ENCODE results near the gene PHACTR4. TPM values are rescaled to one million over a fixed set of nuclear protein-coding genes. Genes with fewer than 3 reads are reported as not detected.

Gene PHACTR4
- total and polyA plus RNA-seq, 2 of the 13 experiments (the other 11 are each of a cell fraction or from before 2014, with no cell fraction given): 13.9 to 17.1 TPM

DNA sequence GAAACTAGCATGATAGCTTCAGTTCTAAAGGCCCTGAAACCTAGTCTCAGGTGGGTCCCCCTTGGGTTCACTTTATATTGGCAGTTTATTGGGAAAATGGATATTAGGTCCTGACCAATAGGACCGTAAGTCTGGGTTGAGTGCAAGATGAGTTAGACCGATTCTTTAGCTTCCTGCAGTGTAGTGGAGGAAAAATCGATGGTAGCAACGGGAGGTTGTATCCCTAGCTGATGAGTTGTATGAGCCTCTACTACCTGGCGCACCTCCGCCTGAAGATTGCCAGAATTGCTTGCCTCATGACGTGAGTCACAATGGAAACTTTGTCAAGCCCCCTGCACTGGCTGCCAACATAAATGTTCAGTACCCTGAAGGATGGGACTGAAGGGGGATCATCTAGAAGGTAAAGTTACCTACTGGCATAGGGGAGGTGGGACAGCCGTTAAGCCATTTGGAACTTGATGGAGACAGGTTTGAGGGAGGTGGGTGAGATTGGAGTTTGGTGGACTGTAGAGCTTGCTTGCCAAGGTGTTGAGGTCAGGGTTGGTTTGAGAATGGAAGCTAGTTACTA lies 140.2 kb downstream of the PHACTR4 start:
- intact Hi-C loops (cut with micrococcal nuclease; ENCODE audit: unreplicated experiment) (loop anchor here (10.0 kb wide), 1 partner anchor 365 kb away; no protein-coding TSS in a partner anchor), in situ Hi-C loops (cut with HindIII; ENCODE audit: extremely low pct_ligation_motif_present, low pct_unique_long_range_greater_than_20kb) (no loop called here)
- ATAC-seq (no peak), DNase-seq (ENCODE audit: low spot score) (no peak), FAIRE-seq (peak; percentile 4)
- 80% methylated on average over 8 of the region's 8 CpGs for WGBS (ENCODE audit: low lambda C conversion rate)
- peaks cover 50% of the 10 kb centered on the region for H3K4me1 ChIP-seq (ENCODE audit: insufficient read depth, low read length)
- peaks cover 49% of the 10 kb centered on the region for H3K79me2 ChIP-seq (ENCODE audit: insufficient read depth, low read length)
- CTCF ChIA-PET (ENCODE audit: low intra/inter-chr PET ratio, low total read pairs): no interaction called here
- H3K4me2 ChIP-seq (ENCODE audit: low read depth, low read length): peak overlapping the region; percentile 88
- POLR2A ChIA-PET: interaction anchor here (0.5 to 5.8 kb wide), 10 partner anchors 9 to 181 kb away, joined by 3 to 62 read pairs (median 4); partner anchors contain the start of genes MED18, TAF12 and TRNAU1AP
- H3K9me3 ChIP-seq (ENCODE audit: low read length): no peaks in the 10 kb centered on the region
- no peak overlapping the region for H2AFZ ChIP-seq (ENCODE audit: low read length)
- H3K4me3 ChIP-seq (replicated peaks in 1 of 3; ENCODE audit: insufficient read depth in 1 of 3, low read depth in 2 of 3, low read length in 3 of 3): peak overlapping the region; percentile 31 to 97 (median 95); a peak in 5 of 6 replicates
- peak overlapping the region; percentile 99 for H3K9ac ChIP-seq (ENCODE audit: insufficient read depth, low read depth, low read length)
- peaks cover 51% of the 10 kb centered on the region for H4K20me1 ChIP-seq (ENCODE audit: insufficient read depth, low read length)
- H3K27me3 ChIP-seq (ENCODE audit: control insufficient read depth in 1 of 2, insufficient read depth in 2 of 2, low read length in 2 of 2): no peaks in the 10 kb centered on the region; a peak in 1 of 5 replicates
- BruUV-seq (replicated peaks): no TSS peak
- H3K36me3 ChIP-seq (replicated peaks in 1 of 2; ENCODE audit: control insufficient read depth in 1 of 2, insufficient read depth in 2 of 2, low read length in 2 of 2): peaks cover 11 to 52% of the 10 kb centered on the region in 2 experiments
- H3K27ac ChIP-seq (ENCODE audit: extremely low read length, insufficient read depth, low read length): peak overlapping the region; percentile 86
- TF ChIP-seq, protein P1, sequence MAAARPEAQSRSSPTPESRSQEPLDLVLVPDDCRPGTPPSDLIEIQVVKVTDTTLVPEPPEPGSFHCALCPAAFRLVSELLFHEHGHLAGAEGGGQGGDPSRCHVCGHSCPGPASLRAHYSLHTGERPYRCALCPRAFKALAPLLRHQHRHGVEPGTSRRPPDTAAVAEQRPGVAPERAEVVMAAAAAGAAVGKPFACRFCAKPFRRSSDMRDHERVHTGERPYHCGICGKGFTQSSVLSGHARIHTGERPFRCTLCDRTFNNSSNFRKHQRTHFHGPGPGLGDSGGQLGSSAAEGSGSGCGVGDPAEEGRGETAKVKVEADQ (CRISPR knock-in tag; IDR thresholded peaks at IDR 0.05; ENCODE audit: borderline replicate concordance): no peak
- TF ChIP-seq BORCS8-MEF2B (CRISPR knock-in tag; IDR thresholded peaks at IDR 0.05) (no peak), CCDC6 (CRISPR knock-in tag; IDR thresholded peaks at IDR 0.05) (peak; percentile 76; the same call in 1 of the 2 replicates), MXI1 (IDR thresholded peaks at IDR 0.05; ENCODE audit: borderline replicate concordance, low read depth, low read length) (no peak), ZNF780A (CRISPR knock-in tag; IDR thresholded peaks at IDR 0.05) (no peak), MLLT10 (CRISPR knock-in tag; IDR thresholded peaks at IDR 0.05) (no peak), ZC3H4 (CRISPR knock-in tag; IDR thresholded peaks at IDR 0.05; ENCODE audit: borderline replicate concordance) (peak; percentile 99), MIXL1 (CRISPR knock-in tag; IDR thresholded peaks at IDR 0.05) (0 out of 2 replicates have a peak, but pooled peaks have one; percentile 12), ZNF34 (CRISPR knock-in tag; IDR thresholded peaks at IDR 0.05; ENCODE audit: borderline replicate concordance) (0 out of 2 replicates have a peak, but pooled peaks have one; percentile 59), ZNF326 (CRISPR knock-in tag; IDR thresholded peaks at IDR 0.05; ENCODE audit: borderline replicate concordance) (peak; percentile 42; the same call in 1 of the 2 replicates), ATF7-NPFF (CRISPR knock-in tag; IDR thresholded peaks at IDR 0.05; ENCODE audit: low read depth) (peak; percentile 29; the same call in 1 of the 2 replicates), YY1 (IDR thresholded peaks at IDR 0.05; ENCODE audit: insufficient read depth, insufficient replicate concordance, low read depth, low read length) (peak; percentile 6), NONO (IDR thresholded peaks at IDR 0.05) (no peak), NONO (CRISPR knock-in tag; conservative IDR thresholded peaks at IDR 0.05) (peak; percentile 70; the same call in 1 of the 2 replicates), THAP11 (CRISPR knock-in tag; IDR thresholded peaks at IDR 0.05) (peak; percentile 22), ZNF790 (CRISPR knock-in tag; IDR thresholded peaks at IDR 0.05; ENCODE audit: borderline replicate concordance) (no peak), PHB2 (IDR thresholded peaks at IDR 0.05; ENCODE audit: partially characterized antibody) (no peak), ZMAT3 (CRISPR knock-in tag; conservative IDR thresholded peaks at IDR 0.05) (no peak), KMT2B (CRISPR knock-in tag; IDR thresholded peaks at IDR 0.05) (peak; percentile 26; the same call in 1 of the 2 replicates)
- TF ChIP-seq, protein P2, sequence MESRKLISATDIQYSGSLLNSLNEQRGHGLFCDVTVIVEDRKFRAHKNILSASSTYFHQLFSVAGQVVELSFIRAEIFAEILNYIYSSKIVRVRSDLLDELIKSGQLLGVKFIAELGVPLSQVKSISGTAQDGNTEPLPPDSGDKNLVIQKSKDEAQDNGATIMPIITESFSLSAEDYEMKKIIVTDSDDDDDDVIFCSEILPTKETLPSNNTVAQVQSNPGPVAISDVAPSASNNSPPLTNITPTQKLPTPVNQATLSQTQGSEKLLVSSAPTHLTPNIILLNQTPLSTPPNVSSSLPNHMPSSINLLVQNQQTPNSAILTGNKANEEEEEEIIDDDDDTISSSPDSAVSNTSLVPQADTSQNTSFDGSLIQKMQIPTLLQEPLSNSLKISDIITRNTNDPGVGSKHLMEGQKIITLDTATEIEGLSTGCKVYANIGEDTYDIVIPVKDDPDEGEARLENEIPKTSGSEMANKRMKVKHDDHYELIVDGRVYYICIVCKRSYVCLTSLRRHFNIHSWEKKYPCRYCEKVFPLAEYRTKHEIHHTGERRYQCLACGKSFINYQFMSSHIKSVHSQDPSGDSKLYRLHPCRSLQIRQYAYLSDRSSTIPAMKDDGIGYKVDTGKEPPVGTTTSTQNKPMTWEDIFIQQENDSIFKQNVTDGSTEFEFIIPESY (CRISPR knock-in tag; IDR thresholded peaks at IDR 0.05): 0 out of 2 replicates have a peak, but pooled peaks have one; percentile 34
- TF ChIP-seq, protein P3, sequence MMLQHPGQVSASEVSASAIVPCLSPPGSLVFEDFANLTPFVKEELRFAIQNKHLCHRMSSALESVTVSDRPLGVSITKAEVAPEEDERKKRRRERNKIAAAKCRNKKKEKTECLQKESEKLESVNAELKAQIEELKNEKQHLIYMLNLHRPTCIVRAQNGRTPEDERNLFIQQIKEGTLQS (CRISPR knock-in tag; IDR thresholded peaks at IDR 0.05): no peak
- TF ChIP-seq, protein P4, sequence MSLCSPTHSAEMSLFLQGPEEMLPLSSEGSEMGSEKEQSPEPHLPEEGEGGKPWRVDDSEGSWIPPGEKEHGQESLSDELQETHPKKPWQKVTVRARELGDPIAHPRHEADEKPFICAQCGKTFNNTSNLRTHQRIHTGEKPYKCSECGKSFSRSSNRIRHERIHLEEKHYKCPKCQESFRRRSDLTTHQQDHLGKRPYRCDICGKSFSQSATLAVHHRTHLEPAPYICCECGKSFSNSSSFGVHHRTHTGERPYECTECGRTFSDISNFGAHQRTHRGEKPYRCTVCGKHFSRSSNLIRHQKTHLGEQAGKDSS (CRISPR knock-in tag; IDR thresholded peaks at IDR 0.05; ENCODE audit: borderline replicate concordance, low read depth): no peak
